Tibial nerve (tissue), 4 donors: ENCODE results near the gene GAPDH.
A peak's percentile ranks its signal among the peaks of the same experiment; 100 is the strongest.

ENCODE experiments used
- EP300 ChIP-seq, 2 donors: sonication (generic); formaldehyde crosslinking; IDR thresholded peaks; one replicate each; pipeline ENCODE4 v1.6.1; 2017; ENCODE audit warnings: antibody characterized with exemption in 2 of 2, mild to moderate bottlenecking in 1 of 2
- POLR2A ChIP-seq, 2 donors: fragments of 450-650 bp; IDR thresholded peaks; one replicate each; pipeline ENCODE4 v1.6.1; 2017; ENCODE audit warnings: antibody characterized with exemption in 2 of 2, mild to moderate bottlenecking in 2 of 2, moderate library complexity in 2 of 2
- TF ChIP-seq, protein P1 (sequence below), 5 experiments: fragments of 200-600 bp in 3 of 5; fragments of 450-650 bp in 2 of 5; sonication (generic) in 3 of 5; IDR thresholded peaks; one replicate each; pipeline ENCODE4 v1.5.1; 2016 to 2019; ENCODE audit warnings: antibody characterized with exemption in 5 of 5, mild to moderate bottlenecking in 3 of 5, moderate library complexity in 2 of 5

GRCh38 chr12:6534945-6535696 lies 804 bp downstream of the GAPDH start:
- TF ChIP-seq, protein P1, sequence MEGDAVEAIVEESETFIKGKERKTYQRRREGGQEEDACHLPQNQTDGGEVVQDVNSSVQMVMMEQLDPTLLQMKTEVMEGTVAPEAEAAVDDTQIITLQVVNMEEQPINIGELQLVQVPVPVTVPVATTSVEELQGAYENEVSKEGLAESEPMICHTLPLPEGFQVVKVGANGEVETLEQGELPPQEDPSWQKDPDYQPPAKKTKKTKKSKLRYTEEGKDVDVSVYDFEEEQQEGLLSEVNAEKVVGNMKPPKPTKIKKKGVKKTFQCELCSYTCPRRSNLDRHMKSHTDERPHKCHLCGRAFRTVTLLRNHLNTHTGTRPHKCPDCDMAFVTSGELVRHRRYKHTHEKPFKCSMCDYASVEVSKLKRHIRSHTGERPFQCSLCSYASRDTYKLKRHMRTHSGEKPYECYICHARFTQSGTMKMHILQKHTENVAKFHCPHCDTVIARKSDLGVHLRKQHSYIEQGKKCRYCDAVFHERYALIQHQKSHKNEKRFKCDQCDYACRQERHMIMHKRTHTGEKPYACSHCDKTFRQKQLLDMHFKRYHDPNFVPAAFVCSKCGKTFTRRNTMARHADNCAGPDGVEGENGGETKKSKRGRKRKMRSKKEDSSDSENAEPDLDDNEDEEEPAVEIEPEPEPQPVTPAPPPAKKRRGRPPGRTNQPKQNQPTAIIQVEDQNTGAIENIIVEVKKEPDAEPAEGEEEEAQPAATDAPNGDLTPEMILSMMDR (IDR thresholded peaks at IDR 0.05), result peak in 1 of 5 experiments; percentile 10
- TF ChIP-seq POLR2A (IDR thresholded peaks at IDR 0.05) (peak in 1 of 2 donors; percentile 23), EP300 (IDR thresholded peaks at IDR 0.05) (peak in 1 of 2 donors; percentile 76)
